ENCODE results near the gene TBC1D32. TPM values are rescaled to one million over a fixed set of nuclear protein-coding genes. Genes with fewer than 3 reads are reported as not detected.

The TBC1D32 gene
- polyA plus RNA-seq, 1 donor (not counting 4 experiments of a cell fraction or from before 2014, with no cell fraction given), result 6.7 TPM

DNA sequence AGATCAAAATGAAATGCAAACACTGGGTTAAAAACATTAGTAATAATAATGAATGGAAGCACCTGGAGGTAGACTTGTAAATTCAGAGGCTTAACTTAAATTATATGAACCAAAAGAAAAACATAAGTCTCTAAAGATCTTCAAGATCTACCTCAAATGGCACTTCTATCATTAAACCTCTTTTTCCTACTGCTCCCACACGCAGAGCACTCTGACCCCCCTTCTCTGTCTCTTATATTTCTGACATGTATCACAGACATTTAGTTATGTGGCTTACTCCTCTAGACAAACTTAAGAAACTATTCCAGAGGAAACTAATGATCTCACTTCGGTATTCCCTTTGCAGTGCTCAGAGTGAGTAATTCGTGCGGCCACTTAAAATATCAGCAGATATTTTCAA is 1.1 kb downstream of the TBC1D32 start:
- peaks cover 3% of the 10 kb centered on the region for H3K79me2 ChIP-seq (ENCODE audit: control insufficient read depth, insufficient read depth, low read length)
- H3K4me2 ChIP-seq (ENCODE audit: control insufficient read depth, extremely low read depth, insufficient read depth, low read depth, low read length), result peak overlapping the region; percentile 31
- peak overlapping the region in 1 of 3 experiments; percentile 29 for H3K4me3 ChIP-seq (ENCODE audit: control insufficient read depth in 2 of 3, extremely low read depth in 1 of 3, insufficient read depth in 2 of 3, low read depth in 1 of 3, low read length in 3 of 3)
- no peak overlapping the region for H3K27ac ChIP-seq (ENCODE audit: control insufficient read depth, insufficient read depth, low read length)
- H3K4me1 ChIP-seq (ENCODE audit: control insufficient read depth, extremely low read depth, insufficient read depth, low read length), result peaks cover 6% of the 10 kb centered on the region
- H3K9ac ChIP-seq (ENCODE audit: control insufficient read depth, extremely low read depth, insufficient read depth, low read length), result no peak overlapping the region
- H2AFZ ChIP-seq (ENCODE audit: control insufficient read depth, low read length), result no peak overlapping the region
- H3K27me3 ChIP-seq (ENCODE audit: control insufficient read depth, extremely low read depth, insufficient read depth, low read length), result no peaks in the 10 kb centered on the region
- dilution Hi-C loops (cut with MboI; ENCODE audit: extremely low pct_ligation_motif_present, low sequenced_read_pairs), result no loop called here
- FAIRE-seq (no peak), DNase-seq (ENCODE audit: low read depth, low spot score) (no peak)
- H4K20me1 ChIP-seq (ENCODE audit: control insufficient read depth, extremely low read depth, insufficient read depth, low read length), result no peaks in the 10 kb centered on the region
- no peak for TF ChIP-seq EZH2 (IDR thresholded peaks at IDR 0.05; ENCODE audit: low read length)
- TF ChIP-seq, protein P1, sequence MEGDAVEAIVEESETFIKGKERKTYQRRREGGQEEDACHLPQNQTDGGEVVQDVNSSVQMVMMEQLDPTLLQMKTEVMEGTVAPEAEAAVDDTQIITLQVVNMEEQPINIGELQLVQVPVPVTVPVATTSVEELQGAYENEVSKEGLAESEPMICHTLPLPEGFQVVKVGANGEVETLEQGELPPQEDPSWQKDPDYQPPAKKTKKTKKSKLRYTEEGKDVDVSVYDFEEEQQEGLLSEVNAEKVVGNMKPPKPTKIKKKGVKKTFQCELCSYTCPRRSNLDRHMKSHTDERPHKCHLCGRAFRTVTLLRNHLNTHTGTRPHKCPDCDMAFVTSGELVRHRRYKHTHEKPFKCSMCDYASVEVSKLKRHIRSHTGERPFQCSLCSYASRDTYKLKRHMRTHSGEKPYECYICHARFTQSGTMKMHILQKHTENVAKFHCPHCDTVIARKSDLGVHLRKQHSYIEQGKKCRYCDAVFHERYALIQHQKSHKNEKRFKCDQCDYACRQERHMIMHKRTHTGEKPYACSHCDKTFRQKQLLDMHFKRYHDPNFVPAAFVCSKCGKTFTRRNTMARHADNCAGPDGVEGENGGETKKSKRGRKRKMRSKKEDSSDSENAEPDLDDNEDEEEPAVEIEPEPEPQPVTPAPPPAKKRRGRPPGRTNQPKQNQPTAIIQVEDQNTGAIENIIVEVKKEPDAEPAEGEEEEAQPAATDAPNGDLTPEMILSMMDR (optimal IDR thresholded peaks at IDR 0.05 in 1 of 3, IDR thresholded peaks at IDR 0.05 in 1 of 3, conservative IDR thresholded peaks at IDR 0.05 in 1 of 3; ENCODE audit: extremely low read depth in 1 of 3, insufficient read depth in 2 of 3, low read length in 3 of 3), result no peak
- no peaks in the 10 kb centered on the region for H3K36me3 ChIP-seq (ENCODE audit: control insufficient read depth in 2 of 2, extremely low read depth in 1 of 2, insufficient read depth in 2 of 2, low read length in 2 of 2)
- H3K9me1 ChIP-seq (ENCODE audit: control insufficient read depth, extremely low read depth, insufficient read depth, low read length), result no peaks in the 10 kb centered on the region
- H3K9me3 ChIP-seq (ENCODE audit: control insufficient read depth, low read depth, low read length), result no peaks in the 10 kb centered on the region

DNA sequence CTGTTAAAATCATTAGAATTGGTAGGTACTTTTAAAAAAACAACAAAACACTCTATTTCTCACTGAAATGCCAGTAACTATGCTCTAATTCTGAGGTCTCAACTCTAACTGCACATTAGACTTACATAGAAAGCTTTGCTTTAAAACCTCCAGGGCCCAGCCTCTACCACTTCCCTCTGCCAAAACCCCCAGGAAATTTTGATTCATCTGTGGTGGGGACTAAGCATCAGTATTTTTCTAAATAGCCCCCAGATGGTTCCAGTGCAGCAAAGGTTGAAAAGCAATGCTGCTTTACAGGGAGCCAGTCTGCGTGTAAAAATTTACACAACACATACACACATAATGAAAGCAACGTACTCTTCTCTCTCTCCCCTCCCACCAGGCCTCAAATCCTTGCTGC is 3.8 kb downstream of the TBC1D32 start:
- Histone ChIP-seq H3K4me2 (ENCODE audit: control insufficient read depth, extremely low read depth, insufficient read depth, low read depth, low read length) (no peak overlapping the region), H2AFZ (ENCODE audit: control insufficient read depth, low read length) (no peak overlapping the region), H3K27me3 (ENCODE audit: control insufficient read depth, extremely low read depth, insufficient read depth, low read length) (no peaks in the 10 kb centered on the region), H3K4me3 (ENCODE audit: control insufficient read depth in 2 of 3, extremely low read depth in 1 of 3, insufficient read depth in 2 of 3, low read depth in 1 of 3, low read length in 3 of 3) (no peak overlapping the region), H3K9me3 (ENCODE audit: control insufficient read depth, low read depth, low read length) (no peaks in the 10 kb centered on the region), H3K4me1 (ENCODE audit: control insufficient read depth, extremely low read depth, insufficient read depth, low read length) (peaks cover 6% of the 10 kb centered on the region), H3K36me3 (ENCODE audit: control insufficient read depth in 2 of 2, extremely low read depth in 1 of 2, insufficient read depth in 2 of 2, low read length in 2 of 2) (no peaks in the 10 kb centered on the region), H3K9me1 (ENCODE audit: control insufficient read depth, extremely low read depth, insufficient read depth, low read length) (no peaks in the 10 kb centered on the region), H3K79me2 (ENCODE audit: control insufficient read depth, insufficient read depth, low read length) (peaks cover 3% of the 10 kb centered on the region), H3K9ac (ENCODE audit: control insufficient read depth, extremely low read depth, insufficient read depth, low read length) (no peak overlapping the region), H4K20me1 (ENCODE audit: control insufficient read depth, extremely low read depth, insufficient read depth, low read length) (no peaks in the 10 kb centered on the region), H3K27ac (ENCODE audit: control insufficient read depth, insufficient read depth, low read length) (no peak overlapping the region)
- FAIRE-seq, result no peak
- TF ChIP-seq EZH2 (IDR thresholded peaks at IDR 0.05; ENCODE audit: low read length), result no peak
- TF ChIP-seq, protein P1 (optimal IDR thresholded peaks at IDR 0.05 in 1 of 3, IDR thresholded peaks at IDR 0.05 in 1 of 3, conservative IDR thresholded peaks at IDR 0.05 in 1 of 3; ENCODE audit: extremely low read depth in 1 of 3, insufficient read depth in 2 of 3, low read length in 3 of 3), result no peak
- no peak for DNase-seq (ENCODE audit: low read depth, low spot score)
- dilution Hi-C loops (cut with MboI; ENCODE audit: extremely low pct_ligation_motif_present, low sequenced_read_pairs), result no loop called here
